ENCODE measurements around the gene TNFSF8.
A peak's percentile ranks its signal among the peaks of the same experiment; 100 is the strongest.

Gene TNFSF8

DNA sequence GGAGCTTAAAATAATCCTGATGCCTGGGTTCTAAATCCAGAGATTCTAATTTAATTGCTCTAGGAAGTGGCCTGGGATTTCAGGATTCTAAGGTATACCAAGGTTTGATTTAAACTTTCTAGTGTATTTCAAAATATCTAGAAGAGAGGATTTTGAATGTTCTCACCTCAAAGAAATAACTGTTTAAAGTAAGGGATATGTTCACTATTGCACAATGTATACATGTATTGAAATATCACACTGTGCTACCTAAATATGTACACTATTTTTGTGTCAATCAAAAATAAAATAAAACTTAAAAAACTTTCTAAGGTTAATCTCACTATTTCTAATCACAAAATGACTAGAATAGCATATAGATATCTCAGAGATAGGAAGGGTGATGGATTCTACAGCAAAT lies 34.0 kb downstream of the TNFSF8 start:
- H3K4me3 ChIP-seq (replicated peaks in 1 of 2; ENCODE audit: low read depth in 2 of 2, low read length in 2 of 2), result no peak overlapping the region
- DNase-seq (ENCODE audit: low read depth in 2 of 2), result no peak
- TF ChIP-seq, protein P1, sequence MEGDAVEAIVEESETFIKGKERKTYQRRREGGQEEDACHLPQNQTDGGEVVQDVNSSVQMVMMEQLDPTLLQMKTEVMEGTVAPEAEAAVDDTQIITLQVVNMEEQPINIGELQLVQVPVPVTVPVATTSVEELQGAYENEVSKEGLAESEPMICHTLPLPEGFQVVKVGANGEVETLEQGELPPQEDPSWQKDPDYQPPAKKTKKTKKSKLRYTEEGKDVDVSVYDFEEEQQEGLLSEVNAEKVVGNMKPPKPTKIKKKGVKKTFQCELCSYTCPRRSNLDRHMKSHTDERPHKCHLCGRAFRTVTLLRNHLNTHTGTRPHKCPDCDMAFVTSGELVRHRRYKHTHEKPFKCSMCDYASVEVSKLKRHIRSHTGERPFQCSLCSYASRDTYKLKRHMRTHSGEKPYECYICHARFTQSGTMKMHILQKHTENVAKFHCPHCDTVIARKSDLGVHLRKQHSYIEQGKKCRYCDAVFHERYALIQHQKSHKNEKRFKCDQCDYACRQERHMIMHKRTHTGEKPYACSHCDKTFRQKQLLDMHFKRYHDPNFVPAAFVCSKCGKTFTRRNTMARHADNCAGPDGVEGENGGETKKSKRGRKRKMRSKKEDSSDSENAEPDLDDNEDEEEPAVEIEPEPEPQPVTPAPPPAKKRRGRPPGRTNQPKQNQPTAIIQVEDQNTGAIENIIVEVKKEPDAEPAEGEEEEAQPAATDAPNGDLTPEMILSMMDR (IDR thresholded peaks at IDR 0.05; ENCODE audit: low read depth, low read length), result no peak

DNA sequence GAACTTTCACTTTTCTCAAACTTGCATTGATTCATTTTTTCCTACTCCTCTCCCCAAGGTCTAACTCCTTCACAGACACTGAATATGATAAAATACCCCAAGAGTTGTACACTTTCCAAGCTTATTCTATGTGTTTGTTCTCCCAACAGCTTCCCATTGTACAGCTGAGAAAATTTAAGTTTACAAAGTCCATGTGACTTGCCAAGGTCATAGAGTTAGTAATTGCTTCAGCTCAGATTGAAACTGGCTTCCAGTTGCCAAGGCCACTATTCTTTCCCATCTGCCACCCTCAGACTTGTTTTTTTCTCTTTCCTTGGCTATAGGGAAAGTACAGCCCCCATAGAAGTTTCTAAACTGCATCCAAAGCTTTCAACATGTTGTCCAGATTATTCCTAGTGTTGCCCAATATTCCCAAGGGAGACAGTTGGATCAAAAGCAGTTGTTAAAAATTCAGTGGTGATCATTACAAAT lies 34.8 kb downstream of the TNFSF8 start:
- DNase-seq (ENCODE audit: low read depth in 2 of 2), result peak; percentile 60 to 65
- no peak overlapping the region for H3K4me3 ChIP-seq (replicated peaks in 1 of 2; ENCODE audit: low read depth in 2 of 2, low read length in 2 of 2)
- TF ChIP-seq, protein P1 (IDR thresholded peaks at IDR 0.05; ENCODE audit: low read depth, low read length), result no peak

DNA sequence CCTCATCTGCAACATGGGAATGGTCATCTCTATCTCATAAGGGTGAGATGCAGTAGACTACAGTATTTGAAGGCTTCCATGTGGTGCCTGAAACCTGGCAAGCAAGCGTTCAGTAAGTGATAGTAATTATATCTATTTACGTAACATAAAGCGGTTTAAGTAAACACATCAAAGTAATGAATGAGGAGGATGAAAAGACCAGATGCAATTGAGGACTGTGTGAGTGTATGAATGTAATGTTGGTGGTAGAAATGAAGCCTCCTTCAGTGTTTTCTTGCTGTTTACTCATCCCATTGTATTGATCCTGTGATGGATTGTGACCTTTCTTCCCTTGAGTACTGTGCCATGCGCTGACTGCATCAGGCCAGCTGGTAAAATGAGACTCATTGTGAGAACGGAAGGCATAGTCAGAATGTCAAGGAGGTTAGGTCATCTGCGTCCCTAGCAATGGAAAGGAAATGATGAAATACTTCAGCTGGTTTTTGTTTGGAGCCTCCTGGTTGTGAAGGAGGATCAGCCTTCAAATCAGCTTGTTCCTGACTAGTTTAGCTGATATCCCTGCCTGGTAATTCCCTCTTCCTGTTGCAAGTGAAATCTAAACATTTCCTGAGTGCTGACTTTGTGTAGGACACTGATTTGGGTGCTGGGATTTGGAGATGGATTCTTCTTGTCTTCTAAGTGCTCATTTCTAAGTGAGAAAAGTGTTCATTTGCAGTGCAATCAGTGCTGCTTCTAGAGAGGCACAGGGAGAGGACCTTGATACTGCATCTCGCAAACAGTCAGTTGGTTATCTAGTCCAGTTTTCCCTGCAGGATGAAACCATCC lies 35.6 kb downstream of the TNFSF8 start:
- DNase-seq (ENCODE audit: low read depth in 2 of 2), result peak; percentile 95 to 99

DNA sequence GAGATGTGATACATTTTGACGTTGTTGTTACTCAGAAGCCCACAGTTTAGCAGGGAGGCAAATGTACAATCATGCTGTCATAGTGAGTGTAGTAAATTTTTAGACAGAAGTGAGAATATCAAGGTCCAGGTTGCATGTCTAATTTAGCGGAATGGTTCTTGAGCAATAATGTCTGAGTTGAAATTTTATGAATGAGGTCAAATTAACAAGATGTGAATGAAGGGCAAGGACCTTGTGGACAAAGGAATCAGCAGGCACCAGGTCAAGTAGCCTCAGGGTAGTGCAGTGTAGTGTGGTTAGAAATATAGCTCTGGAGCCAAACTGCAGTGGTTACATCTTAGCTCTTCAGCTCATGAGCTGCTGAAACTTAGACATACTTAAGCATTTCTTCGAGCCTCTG lies 36.2 kb downstream of the TNFSF8 start:
- TF ChIP-seq, protein P1 (IDR thresholded peaks at IDR 0.05; ENCODE audit: low read depth, low read length), result no peak
- no peak overlapping the region for H3K4me3 ChIP-seq (replicated peaks in 1 of 2; ENCODE audit: low read depth in 2 of 2, low read length in 2 of 2)
- DNase-seq (ENCODE audit: low read depth in 2 of 2), result peak in 1 of 2 donors; percentile 58

More for the DNA sequence above, 35.6 kb downstream of the TNFSF8 start:
- no peak overlapping the region for H3K4me3 ChIP-seq (replicated peaks in 1 of 2; ENCODE audit: low read depth in 2 of 2, low read length in 2 of 2)
- TF ChIP-seq, protein P1 (IDR thresholded peaks at IDR 0.05; ENCODE audit: low read depth, low read length), result no peak

DNA sequence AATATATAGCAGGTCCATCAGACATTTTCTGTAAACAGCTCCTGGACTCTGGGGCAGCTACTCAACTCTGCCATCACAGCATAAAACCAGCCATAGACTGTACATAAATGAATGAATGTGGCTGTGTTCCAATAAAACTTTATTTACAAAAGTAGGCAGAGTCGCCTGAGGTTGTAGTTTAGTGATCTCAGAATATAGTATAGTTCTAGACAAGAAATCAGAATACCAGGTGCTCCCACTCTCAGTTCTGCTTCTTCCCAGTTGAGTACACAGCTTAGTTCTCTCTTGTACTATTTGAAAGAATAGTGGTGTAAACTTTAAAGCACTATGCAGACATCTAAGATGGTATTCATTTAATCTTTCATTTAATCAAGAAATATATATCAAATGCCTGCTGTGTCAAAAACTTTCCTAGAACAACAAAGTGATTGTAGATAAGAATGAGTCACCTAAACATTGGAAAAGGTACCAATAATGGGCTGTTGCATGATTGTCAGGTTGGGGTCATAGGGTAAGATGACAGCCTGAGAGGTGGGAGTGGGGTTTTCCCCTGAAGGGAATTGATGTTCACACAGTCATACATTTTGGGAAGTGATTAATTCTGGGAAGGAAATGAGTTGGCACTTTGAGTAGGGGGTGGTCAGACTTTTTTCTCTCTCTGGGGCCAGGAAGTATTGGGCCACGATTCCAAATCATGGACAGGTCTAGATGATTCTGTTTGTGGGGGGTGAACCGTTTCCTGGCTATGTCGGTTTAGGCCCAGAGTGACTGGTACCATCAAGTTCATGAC lies 37.0 kb downstream of the TNFSF8 start:
- no peak overlapping the region for H3K4me3 ChIP-seq (replicated peaks in 1 of 2; ENCODE audit: low read depth in 2 of 2, low read length in 2 of 2)
- TF ChIP-seq, protein P1 (IDR thresholded peaks at IDR 0.05; ENCODE audit: low read depth, low read length), result no peak
- DNase-seq (ENCODE audit: low read depth in 2 of 2), result peak in 1 of 2 donors; percentile 76

DNA sequence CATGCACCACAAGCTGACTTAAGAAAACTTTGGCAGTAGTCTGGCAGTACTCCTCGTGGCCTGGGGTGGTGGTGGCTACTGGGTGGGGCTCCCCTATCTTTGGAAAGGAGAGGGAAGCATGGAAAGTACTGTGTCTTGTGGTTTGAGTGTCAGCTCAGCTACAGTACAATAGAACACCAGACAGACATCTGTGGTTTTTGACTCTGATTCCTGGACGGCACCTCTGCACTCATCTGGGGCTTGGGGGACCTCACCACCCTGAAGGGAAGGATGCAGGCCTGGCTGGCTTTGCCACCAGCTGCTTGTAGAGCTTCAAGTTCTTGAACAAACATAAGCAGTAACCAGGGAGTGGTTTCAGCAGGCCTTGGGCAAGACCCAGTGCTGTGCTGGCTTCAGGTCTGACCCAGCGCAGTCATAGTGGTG lies 40.6 kb downstream of the TNFSF8 start:
- no peak for DNase-seq (ENCODE audit: low read depth in 2 of 2)
- H3K4me3 ChIP-seq (replicated peaks in 1 of 2; ENCODE audit: low read depth in 2 of 2, low read length in 2 of 2), result no peak overlapping the region
- TF ChIP-seq, protein P1 (IDR thresholded peaks at IDR 0.05; ENCODE audit: low read depth, low read length), result no peak

Measured in cardiac fibroblast (primary cell).